ENCODE results near the gene GPRC5B. TPM values are rescaled to one million over a fixed set of nuclear protein-coding genes. Genes with fewer than 3 reads are reported as not detected.

GPRC5B gene
- total RNA-seq, 1 experiment from 2014 or later = 7.6 TPM

GRCh38 chr16:19823322-19823721 lies 61.3 kb downstream of the GPRC5B start:
- H3K9me3 Mint-ChIP-seq (ENCODE audit: unreplicated experiment) = no peaks in the 10 kb centered on the region
- Histone ChIP-seq H3K4me3 (ENCODE audit: low read depth, low read length) (no peak overlapping the region), H3K36me3 (ENCODE audit: control insufficient read depth, insufficient read depth, low read length) (no peaks in the 10 kb centered on the region), H3K27me3 (replicated peaks; ENCODE audit: control insufficient read depth, insufficient read depth, low read length) (no peaks in the 10 kb centered on the region), H3K9me3 (no peaks in the 10 kb centered on the region), H3K4me1 (peaks cover 33% of the 10 kb centered on the region)
- H3K27me3 Mint-ChIP-seq (ENCODE audit: insufficient read depth, unreplicated experiment) = no peaks in the 10 kb centered on the region
- ChIA-PET POLR2A (no interaction called here), CTCF (no interaction called here)
- DNase-seq = no peak
- BruUV-seq (replicated peaks) = no TSS peak
- H3K4me3 Mint-ChIP-seq (ENCODE audit: unreplicated experiment) = no peak overlapping the region
- intact Hi-C loops (cut with micrococcal nuclease; ENCODE audit: unreplicated experiment) = no loop called here
- H3K4me1 Mint-ChIP-seq (ENCODE audit: low read depth, unreplicated experiment) = peaks cover 15% of the 10 kb centered on the region
- H3K27ac Mint-ChIP-seq (ENCODE audit: unreplicated experiment) = no peak overlapping the region
- H3K36me3 Mint-ChIP-seq (ENCODE audit: insufficient read depth, unreplicated experiment) = no peaks in the 10 kb centered on the region
- TF ChIP-seq CTCF (IDR thresholded peaks at IDR 0.05; ENCODE audit: insufficient read depth in 1 of 2, low read depth in 1 of 2, low read length in 1 of 2, severe bottlenecking in 1 of 2, unreplicated experiment in 1 of 2) = no peak

- CTCF ChIA-PET = no interaction called here
- H3K4me3 ChIP-seq (ENCODE audit: low read depth, low read length) = no peak overlapping the region
- no peaks in the 10 kb centered on the region for H3K9me3 ChIP-seq
- no peak overlapping the region for H3K4me3 Mint-ChIP-seq (ENCODE audit: unreplicated experiment)
- no peaks in the 10 kb centered on the region for H3K27me3 ChIP-seq (replicated peaks; ENCODE audit: control insufficient read depth, insufficient read depth, low read length)
- H3K36me3 ChIP-seq (ENCODE audit: control insufficient read depth, insufficient read depth, low read length) = no peaks in the 10 kb centered on the region
- no peak for DNase-seq
- H3K4me1 Mint-ChIP-seq (ENCODE audit: low read depth, unreplicated experiment) = peaks cover 20% of the 10 kb centered on the region
- no TSS peak for BruUV-seq (replicated peaks)
- H3K36me3 Mint-ChIP-seq (ENCODE audit: insufficient read depth, unreplicated experiment) = no peaks in the 10 kb centered on the region
- POLR2A ChIA-PET = no interaction called here
- peaks cover 40% of the 10 kb centered on the region for H3K4me1 ChIP-seq
- H3K9me3 Mint-ChIP-seq (ENCODE audit: unreplicated experiment) = no peaks in the 10 kb centered on the region
- intact Hi-C loops (cut with micrococcal nuclease; ENCODE audit: unreplicated experiment) = no loop called here
- no peaks in the 10 kb centered on the region for H3K27me3 Mint-ChIP-seq (ENCODE audit: insufficient read depth, unreplicated experiment)
- peak overlapping the region; percentile 39 for H3K27ac Mint-ChIP-seq (ENCODE audit: unreplicated experiment)
- TF ChIP-seq CTCF (IDR thresholded peaks at IDR 0.05; ENCODE audit: insufficient read depth in 1 of 2, low read depth in 1 of 2, low read length in 1 of 2, severe bottlenecking in 1 of 2, unreplicated experiment in 1 of 2) = no peak
These were observed 62.1 kb downstream of the GPRC5B start for GRCh38 chr16:19822533-19822932.

GRCh38 chr16:19817875-19818274 lies 66.8 kb downstream of the GPRC5B start:
- Mint-ChIP-seq H3K36me3 (ENCODE audit: insufficient read depth, unreplicated experiment) (no peaks in the 10 kb centered on the region), H3K4me1 (ENCODE audit: low read depth, unreplicated experiment) (peaks cover 18% of the 10 kb centered on the region), H3K9me3 (ENCODE audit: unreplicated experiment) (peaks cover 7% of the 10 kb centered on the region), H3K4me3 (ENCODE audit: unreplicated experiment) (peak overlapping the region; percentile 54), H3K27ac (ENCODE audit: unreplicated experiment) (peak overlapping the region; percentile 32), H3K27me3 (ENCODE audit: insufficient read depth, unreplicated experiment) (no peaks in the 10 kb centered on the region)
- intact Hi-C loops (cut with micrococcal nuclease; ENCODE audit: unreplicated experiment) = no loop called here
- Histone ChIP-seq H3K4me3 (ENCODE audit: low read depth, low read length) (no peak overlapping the region), H3K9me3 (peaks cover 8% of the 10 kb centered on the region), H3K4me1 (peaks cover 35% of the 10 kb centered on the region), H3K27me3 (replicated peaks; ENCODE audit: control insufficient read depth, insufficient read depth, low read length) (no peaks in the 10 kb centered on the region), H3K36me3 (ENCODE audit: control insufficient read depth, insufficient read depth, low read length) (no peaks in the 10 kb centered on the region)
- POLR2A ChIA-PET = no interaction called here
- CTCF ChIA-PET = interaction anchor here (0.6 kb wide), 1 partner anchor 1180 kb away, joined by 3 read pairs; no protein-coding TSS in a partner anchor
- BruUV-seq (replicated peaks) = no TSS peak
- DNase-seq = peak; percentile 25 to 46
- TF ChIP-seq CTCF (IDR thresholded peaks at IDR 0.05; ENCODE audit: insufficient read depth in 1 of 2, low read depth in 1 of 2, low read length in 1 of 2, severe bottlenecking in 1 of 2, unreplicated experiment in 1 of 2) = no peak
